Measurements from ENCODE around the gene CNBD2.
"Not testable (repeated sequence)": the region's sequence is repeated elsewhere in the genome, so short reads cannot be mapped to it uniquely, and the experiment has no call there.

Gene CNBD2

GRCh38 chr20:36026131-36026530 is 57.7 kb downstream of the CNBD2 start:
- DNase-seq (ENCODE audit: low spot score) = not testable (repeated sequence)

GRCh38 chr20:36028106-36028808 is 59.9 kb downstream of the CNBD2 start:
- no peak for DNase-seq (ENCODE audit: low spot score)

- no peak for DNase-seq (ENCODE audit: low spot score)
These were observed 61.8 kb downstream of the CNBD2 start for GRCh38 chr20:36030149-36030548.

GRCh38 chr20:36031806-36032205 is 63.4 kb downstream of the CNBD2 start:
- no peak for DNase-seq (ENCODE audit: low spot score)

GRCh38 chr20:36034875-36035274 is 66.5 kb downstream of the CNBD2 start:
- DNase-seq (ENCODE audit: low spot score) = no peak

- no peak for DNase-seq (ENCODE audit: low spot score)
These were observed 67.4 kb downstream of the CNBD2 start for GRCh38 chr20:36035745-36036144.

- DNase-seq (ENCODE audit: low spot score) = no peak
These were observed 68.3 kb downstream of the CNBD2 start for GRCh38 chr20:36036688-36037087.

- DNase-seq (ENCODE audit: low spot score) = no peak
These were observed 72.2 kb downstream of the CNBD2 start for GRCh38 chr20:36040571-36040970.

GRCh38 chr20:36043441-36043840 is 75.1 kb downstream of the CNBD2 start:
- DNase-seq (ENCODE audit: low spot score) = no peak

- no peak for DNase-seq (ENCODE audit: low spot score)
These were observed 75.6 kb downstream of the CNBD2 start for GRCh38 chr20:36043892-36044515.

GRCh38 chr20:36045373-36045714 is 77.0 kb downstream of the CNBD2 start:
- no peak for DNase-seq (ENCODE audit: low spot score)

- not testable (repeated sequence) for DNase-seq (ENCODE audit: low spot score)
These were observed 77.8 kb downstream of the CNBD2 start for GRCh38 chr20:36046073-36046798.

GRCh38 chr20:36049408-36049807 is 81.0 kb downstream of the CNBD2 start:
- not testable (repeated sequence) for DNase-seq (ENCODE audit: low spot score)

GRCh38 chr20:36050436-36051317 is 82.3 kb downstream of the CNBD2 start:
- DNase-seq (ENCODE audit: low spot score) = peak; percentile 94

GRCh38 chr20:36051318-36052116 is 83.1 kb downstream of the CNBD2 start:
- no peak for DNase-seq (ENCODE audit: low spot score)

GRCh38 chr20:36052117-36052513 is 83.7 kb downstream of the CNBD2 start:
- DNase-seq (ENCODE audit: low spot score) = no peak

- DNase-seq (ENCODE audit: low spot score) = not testable (repeated sequence)
These were observed 85.6 kb downstream of the CNBD2 start for GRCh38 chr20:36053863-36054518.

- no peak for DNase-seq (ENCODE audit: low spot score)
These were observed 86.8 kb downstream of the CNBD2 start for GRCh38 chr20:36055145-36055544.

- DNase-seq (ENCODE audit: low spot score) = no peak
These were observed 92.3 kb downstream of the CNBD2 start for GRCh38 chr20:36060676-36061075.

- DNase-seq (ENCODE audit: low spot score) = no peak
These were observed 93.4 kb downstream of the CNBD2 start for GRCh38 chr20:36061754-36062153.

- no peak for DNase-seq (ENCODE audit: low spot score)
These were observed 94.4 kb downstream of the CNBD2 start for GRCh38 chr20:36062799-36063198.

Data from COLO829 (cell line).